ENCODE results near the gene TNFRSF18.
"Not testable (repeated sequence)": the region's sequence is repeated elsewhere in the genome, so short reads cannot be mapped to it uniquely, and the experiment has no call there.

The TNFRSF18 gene

GRCh38 chr1:1199141-1199960 is 7.0 kb downstream of the TNFRSF18 start:
- DNase-seq (ENCODE audit: low read depth in 2 of 2) = no peak

GRCh38 chr1:1198423-1199140 is 7.8 kb downstream of the TNFRSF18 start:
- no peak for DNase-seq (ENCODE audit: low read depth in 2 of 2)

- DNase-seq (ENCODE audit: low read depth in 2 of 2) = no peak
Observed at GRCh38 chr1:1197551-1198422, 8.6 kb downstream of the TNFRSF18 start.

DNA sequence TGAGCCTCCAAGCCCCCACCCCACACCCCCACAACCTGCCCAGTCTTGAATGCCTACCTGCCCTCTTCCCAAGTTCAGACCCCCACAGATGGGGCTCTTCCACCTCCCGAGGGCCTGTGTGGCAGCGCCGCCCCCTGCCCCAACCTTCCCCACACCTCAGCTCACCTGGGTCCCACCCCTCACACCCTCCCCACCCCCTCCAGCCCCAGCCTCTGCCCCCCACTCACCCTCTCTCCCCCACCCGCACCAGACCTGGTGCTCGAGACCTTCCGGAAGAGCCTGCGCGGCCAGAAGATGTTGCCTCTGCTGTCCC is 9.2 kb downstream of the TNFRSF18 start:
- DNase-seq (ENCODE audit: low read depth in 2 of 2) = no peak

DNA sequence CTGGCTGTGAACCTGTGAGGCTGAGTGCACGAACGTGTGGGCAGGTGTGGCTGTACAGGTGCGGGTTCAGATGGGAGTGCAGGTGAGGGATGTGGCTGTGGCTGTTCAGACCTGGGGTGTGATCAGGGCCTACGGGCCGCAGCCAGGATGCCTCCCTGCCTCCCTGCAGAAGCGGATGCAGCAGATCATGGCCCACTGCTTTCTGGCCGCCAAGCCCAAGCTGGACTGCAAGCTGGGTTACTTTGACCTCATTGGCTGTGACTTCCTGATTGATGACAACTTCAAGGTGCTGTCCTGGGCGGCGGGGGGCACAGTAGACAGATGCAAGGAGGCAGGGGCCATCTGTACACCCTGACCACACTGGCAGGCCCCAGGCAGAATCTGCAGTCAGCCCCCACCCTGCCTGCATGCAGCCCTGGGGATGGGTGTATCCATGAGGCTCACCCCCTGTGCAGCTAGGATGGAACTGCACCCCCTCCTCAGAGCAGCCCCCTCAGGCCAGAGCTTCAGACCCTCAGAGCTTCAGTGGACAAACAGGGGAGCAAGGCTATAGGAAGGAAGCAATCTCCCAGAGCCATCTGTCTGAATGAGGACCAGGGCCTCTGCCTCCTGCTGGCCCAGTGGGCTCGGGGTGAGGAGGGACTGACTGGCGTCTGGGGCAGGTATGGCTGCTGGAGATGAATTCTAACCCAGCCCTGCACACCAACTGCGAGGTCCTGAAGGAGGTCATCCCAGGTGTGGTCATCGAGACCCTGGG is 9.8 kb downstream of the TNFRSF18 start:
- no peak for DNase-seq (ENCODE audit: low read depth in 2 of 2)

GRCh38 chr1:1195726-1196125 is 10.7 kb downstream of the TNFRSF18 start:
- not testable (repeated sequence) for DNase-seq (ENCODE audit: low read depth in 2 of 2)

DNA sequence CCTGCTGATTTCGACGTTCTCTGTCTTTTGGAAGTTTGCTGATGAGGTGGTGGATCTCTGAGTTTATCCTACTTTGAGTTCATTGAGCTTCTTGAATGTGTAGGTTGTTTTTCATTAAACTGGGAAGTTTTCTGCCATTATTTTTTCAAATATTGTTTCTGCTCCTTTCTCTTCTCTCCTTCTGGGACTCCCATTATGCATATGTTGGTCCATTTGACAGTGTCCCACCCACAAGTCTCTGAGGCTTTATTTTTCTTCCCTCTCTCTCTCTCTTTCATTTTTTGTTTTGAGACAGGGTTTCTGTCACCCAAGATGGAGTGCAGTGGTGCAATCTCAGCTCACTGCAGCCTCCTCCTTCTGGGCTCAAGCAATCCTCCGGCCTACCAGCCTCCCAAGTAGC is 11.7 kb downstream of the TNFRSF18 start:
- no peak for DNase-seq (ENCODE audit: low read depth in 2 of 2)

DNA sequence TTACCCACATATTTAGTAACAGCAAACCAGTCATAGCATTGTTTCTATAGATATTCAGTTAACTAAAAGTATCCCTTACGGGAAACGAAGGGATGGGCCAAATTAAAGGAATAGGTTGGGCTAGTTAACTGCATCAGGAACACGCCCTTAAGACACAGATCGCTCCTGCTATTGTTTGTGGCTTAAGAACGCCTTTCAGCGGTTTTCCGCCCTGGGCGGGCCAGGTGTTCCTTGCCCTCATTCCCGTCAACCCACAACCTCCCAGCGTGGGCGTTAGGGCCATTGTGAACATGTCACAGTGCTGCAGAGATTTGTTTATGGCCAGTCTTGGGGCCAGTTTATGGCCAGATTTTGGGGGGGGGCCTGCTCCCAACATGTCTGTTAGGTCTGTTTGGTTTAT is 14.7 kb downstream of the TNFRSF18 start:
- no peak for DNase-seq (ENCODE audit: low read depth in 2 of 2)

GRCh38 chr1:1189111-1189510 is 17.3 kb downstream of the TNFRSF18 start:
- no peak for DNase-seq (ENCODE audit: low read depth in 2 of 2)

DNA sequence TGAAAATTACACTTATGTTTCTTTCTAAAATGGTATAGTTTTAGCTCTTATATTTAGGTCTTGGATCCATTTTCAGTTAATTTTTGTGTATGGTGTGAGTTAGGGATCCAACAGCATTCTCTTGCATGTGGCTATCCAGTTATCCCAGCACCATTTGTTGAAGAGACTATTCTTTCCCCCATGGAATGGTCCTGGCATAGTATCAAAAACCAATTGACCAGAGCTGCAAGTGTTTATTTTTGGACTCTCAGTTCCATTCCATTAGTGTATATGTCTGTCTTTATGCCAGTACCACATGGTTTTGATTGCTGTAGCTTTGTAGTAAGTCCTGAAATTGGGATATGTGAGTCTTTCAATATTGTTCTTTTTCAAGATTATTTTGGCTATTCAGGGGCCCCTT is 18.5 kb downstream of the TNFRSF18 start:
- no peak for DNase-seq (ENCODE audit: low read depth in 2 of 2)

- DNase-seq (ENCODE audit: low read depth in 2 of 2) = no peak
Observed at GRCh38 chr1:1185101-1185765, 21.2 kb downstream of the TNFRSF18 start.

- DNase-seq (ENCODE audit: low read depth in 2 of 2) = no peak
Observed at GRCh38 chr1:1183833-1184775, 22.3 kb downstream of the TNFRSF18 start.

GRCh38 chr1:1183221-1183747 is 23.1 kb downstream of the TNFRSF18 start:
- no peak for DNase-seq (ENCODE audit: low read depth in 2 of 2)

GRCh38 chr1:1182491-1183220 is 23.7 kb downstream of the TNFRSF18 start:
- DNase-seq (ENCODE audit: low read depth in 2 of 2) = no peak

DNA sequence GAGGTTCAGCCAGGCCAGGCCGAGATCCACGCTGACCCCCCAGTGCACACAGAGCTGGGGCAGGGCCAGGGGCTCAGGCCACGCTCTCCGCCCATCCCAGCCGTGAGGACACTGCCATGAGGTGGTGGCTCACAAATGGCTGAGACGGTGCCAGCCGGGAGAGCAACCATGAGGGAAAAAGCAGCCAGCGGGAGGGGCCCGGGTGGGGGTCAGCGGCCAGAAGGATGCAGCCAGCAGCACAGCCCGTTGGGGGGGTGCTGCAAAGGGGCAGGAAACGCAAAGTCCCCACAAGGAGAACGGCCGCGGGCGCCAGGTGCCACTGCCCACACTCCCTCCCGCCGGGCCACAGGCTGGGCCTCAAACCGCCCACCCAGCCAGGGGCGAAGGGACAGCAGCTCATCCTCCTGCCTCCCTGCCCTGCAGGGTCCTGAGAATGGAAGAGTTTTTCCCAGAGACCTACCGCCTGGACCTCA is 24.4 kb downstream of the TNFRSF18 start:
- DNase-seq (ENCODE audit: low read depth in 2 of 2) = no peak

- no peak for DNase-seq (ENCODE audit: low read depth in 2 of 2)
Observed at GRCh38 chr1:1181129-1181937, 25.1 kb downstream of the TNFRSF18 start.

DNA sequence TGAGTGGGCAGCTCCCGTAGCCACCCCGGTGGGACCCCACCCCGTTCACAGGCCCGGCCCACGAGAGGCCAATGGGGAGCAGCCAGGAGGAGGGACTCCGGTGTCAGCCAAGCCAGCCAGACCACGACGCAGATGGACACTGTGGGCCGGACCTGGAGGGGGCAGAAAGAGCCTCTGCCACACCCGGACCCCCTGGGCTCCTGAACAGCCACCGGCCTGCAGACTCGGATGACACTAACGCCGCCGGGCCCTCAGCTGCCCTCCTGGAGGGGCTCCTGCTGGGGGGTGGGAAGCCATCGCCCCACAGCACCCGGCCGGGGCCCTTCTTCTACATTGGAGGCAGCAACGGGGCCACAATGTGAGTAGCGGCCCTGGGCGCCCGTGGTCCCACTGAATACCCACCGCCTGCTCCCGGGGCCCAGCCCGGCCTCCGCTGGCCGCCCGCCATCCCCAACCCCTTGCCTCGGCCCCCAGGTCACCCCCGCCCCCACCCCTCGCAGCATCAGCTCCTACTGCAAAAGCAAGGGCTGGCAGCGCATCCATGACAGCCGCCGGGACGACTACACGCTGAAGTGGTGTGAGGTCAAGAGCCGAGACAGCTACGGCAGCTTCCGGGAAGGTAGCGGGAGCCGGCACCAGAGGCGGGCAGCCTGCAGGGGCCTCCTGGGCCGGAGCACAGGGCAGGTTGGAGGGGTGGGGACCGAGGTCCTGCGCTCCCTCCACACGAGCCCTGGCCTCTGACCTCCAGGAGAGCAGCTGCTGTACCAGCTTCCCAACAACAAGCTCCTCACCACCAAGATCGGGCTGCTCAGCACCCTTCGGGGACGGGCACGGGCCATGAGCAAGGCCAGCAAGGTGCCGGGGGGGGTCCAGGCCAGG is 26.2 kb downstream of the TNFRSF18 start:
- no peak for DNase-seq (ENCODE audit: low read depth in 2 of 2)

Measured in stimulated activated CD4-positive, alpha-beta T cell treated with anti-CD3 and anti-CD28 coated beads, Interleukin-1b, Interleukin-23, amount 100 ng/mL, for 4 hours (primary cell).